NCI-H526 (cell line): ENCODE results near the gene PTGR1.
"Not testable (repeated sequence)": the region's sequence is repeated elsewhere in the genome, so short reads cannot be mapped to it uniquely, and the experiment has no call there.

Experiments
- DNase-seq, 2 experiments: peaks; one replicate each; lab custom pipeline; 2025; lab: John Stamatoyannopoulos, UW

PTGR1 gene

GRCh38 chr9:111613436-111614040 is 14.1 kb upstream of the PTGR1 start:
- no peak for DNase-seq

- DNase-seq: no peak
These were observed 11.4 kb upstream of the PTGR1 start for GRCh38 chr9:111610845-111611244.

- DNase-seq: no peak
These were observed 10.7 kb upstream of the PTGR1 start for GRCh38 chr9:111610149-111610548.

DNA sequence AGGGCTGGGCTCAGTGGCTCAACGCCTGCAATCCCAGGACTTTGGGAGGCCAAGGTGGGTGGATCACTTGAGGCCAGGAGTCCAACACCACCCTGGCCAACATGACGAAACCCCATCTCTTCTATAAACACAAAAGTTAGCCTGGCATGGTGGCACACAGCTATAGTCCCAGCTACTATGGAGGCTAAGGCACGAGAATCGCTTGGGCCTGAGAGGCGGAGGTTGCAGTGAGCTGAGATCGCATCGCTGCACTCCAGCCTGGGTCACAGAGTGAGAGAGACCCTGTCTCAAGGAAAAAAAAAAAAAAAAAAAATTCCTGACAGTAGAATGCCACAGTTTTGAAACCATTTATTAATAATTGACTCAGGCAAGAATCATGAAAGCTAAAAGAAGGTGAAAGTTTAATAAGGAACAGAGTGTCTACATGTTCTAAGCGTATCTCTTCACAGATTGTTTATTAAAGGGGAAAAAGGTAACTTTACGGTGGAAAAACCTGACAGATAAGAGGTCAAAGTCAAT is 5.7 kb upstream of the PTGR1 start:
- no peak for DNase-seq

DNA sequence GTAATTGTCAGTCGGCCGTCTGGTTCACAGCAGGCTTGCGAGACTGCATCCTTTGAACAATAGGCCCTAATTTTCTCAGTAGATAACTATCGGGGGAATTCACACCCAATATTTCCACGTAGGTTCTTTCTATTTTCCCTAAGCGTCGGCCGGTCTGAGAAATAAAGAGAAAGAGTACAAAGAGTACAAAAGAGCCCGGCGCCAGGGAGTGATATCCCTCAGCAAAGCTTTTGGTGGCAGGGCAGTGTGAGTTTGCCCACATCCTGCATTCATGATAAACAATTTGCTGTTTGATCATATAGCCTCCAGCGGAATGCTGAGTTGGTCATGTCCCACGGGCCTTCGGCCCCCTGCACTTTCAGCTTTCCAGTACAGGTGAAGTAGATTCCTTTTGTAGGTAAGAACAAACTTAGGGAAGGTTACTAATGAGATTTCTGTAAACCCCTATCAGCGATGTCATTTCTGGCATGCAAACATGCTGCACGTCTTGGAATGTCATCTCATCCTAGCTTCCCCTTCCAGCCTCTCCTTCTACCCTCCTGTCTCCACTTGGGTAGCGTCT is 4.7 kb upstream of the PTGR1 start:
- DNase-seq: no peak

- no peak for DNase-seq
These were observed 3.6 kb upstream of the PTGR1 start for GRCh38 chr9:111603041-111603440.

GRCh38 chr9:111601237-111602018 is 2.0 kb upstream of the PTGR1 start:
- no peak for DNase-seq

DNA sequence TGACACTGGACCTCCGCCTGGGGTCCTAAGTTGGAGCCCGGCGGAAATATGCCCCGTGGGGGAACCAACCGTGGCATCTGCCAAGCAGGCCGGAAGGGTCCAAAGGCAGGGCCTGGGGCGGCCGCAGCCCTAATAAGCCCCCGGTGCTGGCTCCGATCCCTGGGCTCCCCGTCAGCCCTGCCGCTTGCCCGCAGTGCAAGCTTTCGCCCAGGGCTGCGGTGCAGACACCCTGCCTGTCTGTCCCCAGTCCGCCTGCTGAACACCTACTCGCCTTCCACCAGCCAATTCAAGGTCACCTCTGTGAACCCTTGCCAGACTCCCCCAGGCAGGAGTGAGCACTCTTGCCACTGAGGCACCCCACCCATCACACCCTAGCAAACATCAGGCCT is 502 bp upstream of the PTGR1 start:
- no peak for DNase-seq

- no peak for DNase-seq
These were observed 735 bp downstream of the PTGR1 start for GRCh38 chr9:111598733-111599091.

- peak; percentile 7 to 50 for DNase-seq
These were observed 1.4 kb downstream of the PTGR1 start for GRCh38 chr9:111597852-111598732.

DNA sequence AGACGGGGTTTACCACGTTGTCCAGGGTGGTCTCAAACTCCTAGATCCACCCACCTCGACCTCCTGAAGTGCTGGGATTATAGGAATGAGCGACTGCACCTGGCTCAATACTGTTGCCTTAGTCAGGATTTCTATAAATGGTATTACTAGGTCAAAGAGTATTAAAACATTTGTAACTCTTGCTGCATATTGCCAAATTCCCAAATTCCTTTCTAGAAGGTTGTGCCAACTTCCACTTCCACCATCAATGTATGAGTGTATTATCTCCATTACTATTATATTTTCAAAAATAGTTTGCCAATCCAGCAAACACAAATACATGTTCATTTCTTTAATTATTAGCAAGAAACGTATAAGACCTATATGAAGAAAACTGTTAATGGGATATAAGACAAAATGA is 10.6 kb downstream of the PTGR1 start:
- no peak for DNase-seq

- no peak for DNase-seq
These were observed 13.1 kb downstream of the PTGR1 start for GRCh38 chr9:111586378-111586777.

DNA sequence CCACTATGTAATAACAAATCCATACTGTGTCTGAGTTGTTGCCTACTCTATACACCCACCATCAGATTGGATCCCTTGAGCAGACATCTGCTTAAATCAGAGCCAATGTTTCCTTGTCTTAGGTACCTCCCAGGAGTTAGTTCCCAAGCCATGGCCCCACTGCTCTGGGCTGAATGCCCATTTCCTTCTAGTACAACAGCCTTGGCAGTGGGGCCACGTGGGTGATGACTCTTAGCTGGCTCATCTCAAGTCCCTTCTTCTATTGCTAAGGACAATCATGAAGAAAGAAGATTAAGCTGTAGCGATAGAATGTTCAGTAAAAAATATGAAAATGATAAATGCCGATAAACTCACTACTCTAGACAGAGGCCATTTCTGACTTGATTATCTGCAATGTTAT is 16.6 kb downstream of the PTGR1 start:
- no peak for DNase-seq

DNA sequence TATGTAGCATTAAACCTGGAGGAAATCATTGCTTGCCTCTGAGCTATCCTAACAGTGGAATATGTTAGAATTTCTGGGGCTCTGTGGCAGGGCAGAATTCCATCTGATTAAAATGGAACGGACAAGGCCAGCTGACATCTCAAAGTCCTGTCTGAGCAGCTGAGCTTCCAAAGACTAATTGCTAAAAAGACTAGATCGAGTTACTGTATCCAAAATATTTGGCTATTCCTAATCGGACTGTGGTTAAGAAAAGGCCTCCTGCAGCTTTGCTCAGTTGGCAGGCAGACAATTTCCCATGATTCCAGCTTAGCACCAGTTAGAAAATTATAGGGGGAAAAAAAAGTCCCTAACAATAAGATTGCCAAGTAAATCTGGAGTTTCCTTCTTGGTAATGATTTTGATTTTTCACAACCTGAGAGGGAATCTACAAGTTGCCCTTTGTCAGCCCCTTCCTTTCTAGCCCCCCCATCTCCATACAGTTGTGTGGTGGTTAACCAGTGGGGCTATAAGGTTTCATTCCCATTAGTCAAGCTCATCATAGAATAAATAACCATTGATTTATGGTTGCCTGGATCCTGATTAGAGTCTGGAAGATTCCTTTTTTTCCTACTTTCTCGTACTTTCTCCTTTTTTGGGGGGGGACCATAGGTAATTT is 26.4 kb downstream of the PTGR1 start:
- no peak for DNase-seq

GRCh38 chr9:111568127-111568526 is 31.3 kb downstream of the PTGR1 start:
- not testable (repeated sequence) for DNase-seq

- DNase-seq: no peak
These were observed 33.2 kb downstream of the PTGR1 start for GRCh38 chr9:111566234-111566633.

DNA sequence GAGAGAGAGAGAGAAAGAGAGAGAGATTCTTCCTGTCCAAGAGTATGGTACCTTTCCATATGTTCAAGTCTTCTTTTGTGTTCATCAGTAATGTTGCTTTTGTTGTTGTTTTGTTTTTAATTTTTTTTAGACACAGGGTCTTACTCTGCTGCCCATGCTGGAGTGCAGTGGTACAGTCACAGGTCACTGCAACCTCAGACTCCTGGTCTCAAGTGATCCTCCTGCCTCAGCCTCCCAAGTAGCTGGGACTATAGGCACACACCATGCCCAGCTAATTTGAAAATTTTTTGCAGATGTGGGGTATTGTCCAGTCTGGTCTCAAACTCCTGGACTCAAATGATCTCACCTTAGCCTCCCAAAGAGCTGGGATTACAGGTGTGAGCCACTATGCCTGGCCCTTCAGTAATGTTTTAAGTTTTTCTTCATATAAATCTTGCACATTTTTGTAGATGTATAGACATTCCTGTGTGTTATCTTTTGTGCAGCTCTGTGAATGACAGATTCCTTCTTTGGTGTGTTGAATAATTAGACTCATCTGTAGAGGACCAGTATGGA is 38.2 kb downstream of the PTGR1 start:
- no peak for DNase-seq

DNA sequence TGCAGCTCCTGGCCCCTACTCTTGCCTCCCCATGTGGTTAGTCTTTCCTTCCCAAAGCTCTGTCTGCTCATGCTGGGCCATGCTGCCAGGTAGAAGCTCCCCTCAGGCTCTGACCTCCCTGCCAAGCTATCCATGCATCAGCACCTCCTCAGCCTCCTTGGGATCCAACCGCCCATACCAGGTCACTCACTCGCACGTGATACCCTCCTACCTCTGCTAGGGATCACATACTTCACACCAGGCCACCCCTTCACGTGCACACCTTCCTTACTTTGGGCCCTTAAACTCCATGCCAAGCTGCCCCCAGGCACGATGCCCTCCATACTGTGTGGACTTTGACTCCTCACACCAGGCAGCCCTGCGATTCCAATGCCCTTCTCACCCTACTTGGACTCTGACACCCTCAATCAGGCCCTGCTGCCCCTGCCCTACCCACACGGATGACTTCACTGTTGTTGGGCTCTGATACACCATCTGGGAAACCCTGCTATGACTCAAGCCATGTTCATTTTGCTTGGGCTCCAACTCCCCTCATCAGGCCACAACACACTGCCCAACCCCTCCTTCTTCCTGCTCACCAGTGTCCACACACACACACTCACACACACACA is 40.3 kb downstream of the PTGR1 start:
- DNase-seq: no peak

DNA sequence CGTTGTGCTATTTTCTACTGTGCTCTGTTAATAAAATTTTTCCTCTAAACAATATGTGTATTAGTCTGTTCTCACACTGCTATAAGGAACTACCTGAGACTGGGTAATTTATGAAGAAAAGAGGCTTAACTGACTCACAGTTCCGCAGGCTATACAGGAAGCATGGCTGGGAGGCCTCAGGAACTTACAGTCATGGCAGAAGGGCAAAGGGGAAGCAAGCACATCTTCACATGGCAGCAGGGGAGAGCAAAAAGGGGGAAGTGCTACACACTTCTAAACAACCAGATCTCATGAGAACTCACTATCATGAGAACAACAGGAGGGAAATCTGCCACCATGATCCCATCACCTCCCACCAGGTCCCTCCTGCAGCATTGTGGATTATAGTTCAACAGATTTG is 44.0 kb downstream of the PTGR1 start:
- DNase-seq: not testable (repeated sequence)

- no peak for DNase-seq
These were observed 50.8 kb downstream of the PTGR1 start for GRCh38 chr9:111548623-111549022.
